Pancreas (tissue), 10 donors: Measurements from ENCODE around the gene CTTNBP2NL. TPM values are rescaled to one million over a fixed set of nuclear protein-coding genes. Genes with fewer than 3 reads are reported as not detected.
"Not testable (repeated sequence)": the region's sequence is repeated elsewhere in the genome, so short reads cannot be mapped to it uniquely, and the experiment has no call there.

Experiments
- ATAC-seq, 4 donors: fragments of 200-7000 bp; cut with Tn5 transposase; one replicate each; pipeline versions ENCODE4 v1.8.0 to v1.9.1; 2020; ENCODE audit warnings: mild to moderate bottlenecking in 4 of 4, moderate library complexity in 4 of 4
- DNase-seq, 6 donors: peaks; one replicate each; pipeline ENCODE4 v3.0.0-alpha.2; 2020
- FAIRE-seq: peaks from 2 replicates; lab custom pipeline; 2012; peaks lifted over from hg19 to GRCh38; lab: Jason Lieb, UNC
- H3K27ac ChIP-seq, 4 donors: fragments of 200-600 bp; sonication (generic); 1 replicate in 3 of 4; 2 replicates in 1 of 4; pipeline versions ENCODE4 v1.5.0 to v1.8.0; 2020
- H3K27me3 ChIP-seq, 4 donors: fragments of 200-600 bp; one replicate each; pipeline ENCODE4 v1.8.0; 2021
- H3K36me3 ChIP-seq, 3 donors: fragments of 200-600 bp; sonication (generic) in 1 of 3; one replicate each; pipeline versions ENCODE4 v1.5.0 to v1.8.0; 2020 to 2021
- H3K4me1 ChIP-seq, 3 donors: fragments of 200-600 bp; one replicate each; pipeline ENCODE4 v1.8.0; 2021
- H3K4me3 ChIP-seq, 4 donors: fragments of 200-600 bp; sonication (generic) in 2 of 4; one replicate each; pipeline versions ENCODE4 v1.5.0 to v1.8.0; 2020 to 2021
- H3K9me3 ChIP-seq, 4 donors: fragments of 200-600 bp; one replicate each; pipeline ENCODE4 v1.8.0; 2021
- CTCF ChIP-seq, 4 donors: fragments of 200-600 bp; sonication (generic) in 3 of 4; IDR thresholded peaks; one replicate each; pipeline versions ENCODE4 v1.5.0 to v1.8.0; 2021; ENCODE audit warnings: antibody characterized with exemption in 4 of 4
- WGBS, 2 donors: extraction: QIAGEN DNeasy Blood & Tissue Kit; methylation state at CpG; one replicate each; pipeline ENCODE4 v1.1.7; 2013; 5-methylcytosine and 5-hydroxymethylcytosine counted together
- intact Hi-C, 3 donors: fragments of 100-400 bp; cut with DNase I; formaldehyde crosslinking; loops; one replicate each; pipeline versions ENCODE4 v1.11.1 to v1.14.2; 2022
- polyA plus RNA-seq, 2 donors: library from polyadenylated mRNA; stranded (reverse); fragments of 200-250 nt; gene quantifications; one replicate each; pipeline ENCODE4 v1.2.3, GENCODE V29; 2013
- total RNA-seq, 6 donors: library from RNA; stranded (reverse); fragmentation: NEBNext Ultra II Directional in 4 of 6; extraction: Animal tissue kit (Norgen Biotek cat#: 25700) in 4 of 6; gene quantifications; one replicate each; pipeline versions ENCODE4 v1.2.1 to v1.2.4, GENCODE V29; 2021 to 2023
- donor health status: healthy with polysubstance abuse.
- donor health status: DM: no; HTN: no; CAD: no; lungs with moderate emphysema.
- donor health status: DM: no; HTN: no; CAD: no.
- donor health status: control.
- donor health status: control.
- donor health status: Bipolar disorder and iron deficiency.
- donor health status: DM: yes; HTN: yes; CAD: no.
- donor health status: DM: no; HTN: no; CAD: no.
- donor health status: DM: no; HTN: no; CAD: no.
- donor health status: DM: yes; HTN: yes; CAD: no.

The CTTNBP2NL gene
- total and polyA plus RNA-seq, 8 donors: 2.8 to 24.0 (median 5.8) TPM

- Histone ChIP-seq H3K27ac (no peak overlapping the region), H3K27me3 (no peaks in the 10 kb centered on the region), H3K4me1 (peaks cover 0 to 12% (median 4%) of the 10 kb centered on the region in 3 donors), H3K4me3 (no peak overlapping the region), H3K9me3 (no peaks in the 10 kb centered on the region), H3K36me3 (no peaks in the 10 kb centered on the region)
- intact Hi-C loops: loop anchor here in 2 of 3 donors (5.0 kb wide), 2 partner anchors 78 to 318 kb away; partner anchors contain the start of gene RHOC (in 1 of the 2)
- no peak for ATAC-seq
- FAIRE-seq: no peak
- WGBS, 2 donors: 85 to 89% methylated on average over 6 of the region's 6 CpGs
- no peak for DNase-seq
- no peak for TF ChIP-seq CTCF (IDR thresholded peaks at IDR 0.05)
These were observed 6.3 kb upstream of the CTTNBP2NL start for GRCh38 chr1:112389689-112390088.

GRCh38 chr1:112390335-112390734, 5.7 kb upstream of the CTTNBP2NL start:
- 31 to 40% methylated on average over 15 of the region's 15 CpGs for WGBS, 2 donors
- DNase-seq (peak in 1 of 6 donors; percentile 27), ATAC-seq (peak in 3 of 4 donors; percentile 1 to 26 (median 3))
- not testable (repeated sequence) for H3K9me3 ChIP-seq, H3K36me3 ChIP-seq, FAIRE-seq, H3K27me3 ChIP-seq
- intact Hi-C loops: loop anchor here in 1 of 3 donors (5.0 kb wide), 1 partner anchor 77 kb away; no protein-coding TSS in a partner anchor
- Histone ChIP-seq H3K4me1 (peaks cover 0 to 18% (median 4%) of the 10 kb centered on the region in 3 donors), H3K4me3 (peak overlapping the region in 3 of 4 donors; percentile 11 to 38 (median 37)), H3K27ac (peak overlapping the region in 3 of 4 donors; percentile 32 to 52 (median 45))

GRCh38 chr1:112390775-112391602, 5.0 kb upstream of the CTTNBP2NL start:
- ATAC-seq: peak; percentile 89 to 94 (median 92)
- WGBS, 2 donors: 2 to 4% methylated on average over 15 of the region's 15 CpGs
- no peaks in the 10 kb centered on the region for H3K27me3 ChIP-seq
- peak overlapping the region in 3 of 4 donors; percentile 11 to 38 (median 37) for H3K4me3 ChIP-seq
- no peaks in the 10 kb centered on the region for H3K36me3 ChIP-seq
- no peaks in the 10 kb centered on the region for H3K9me3 ChIP-seq
- intact Hi-C loops: loop anchor here in 1 of 3 donors (5.0 kb wide), 1 partner anchor 76 kb away; no protein-coding TSS in a partner anchor
- DNase-seq: peak; percentile 83 to 93 (median 86)
- H3K4me1 ChIP-seq: peaks cover 0 to 21% (median 7%) of the 10 kb centered on the region in 3 donors
- TF ChIP-seq CTCF (IDR thresholded peaks at IDR 0.05): peak; percentile 85 to 90 (median 86)
- peak; percentile 74 for FAIRE-seq
- H3K27ac ChIP-seq: peak overlapping the region in 3 of 4 donors; percentile 32 to 52 (median 45)

DNA sequence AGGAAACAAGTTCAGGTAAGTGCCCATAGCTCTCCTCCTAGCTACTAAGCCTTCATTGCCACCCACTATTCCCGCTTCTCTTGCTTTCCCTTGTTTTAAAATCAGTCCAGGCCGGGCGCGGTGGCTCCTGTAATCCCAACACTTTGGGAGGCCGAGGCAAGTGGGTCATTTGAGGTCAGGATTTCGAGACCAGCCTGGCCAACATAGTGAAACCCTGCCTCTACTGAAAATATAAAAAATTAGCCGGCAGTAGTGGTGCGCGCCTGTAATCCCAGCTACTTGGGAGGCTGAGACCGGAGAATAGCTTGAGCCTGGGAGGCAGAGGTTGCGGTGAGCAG, 4.4 kb upstream of the CTTNBP2NL start:
- DNase-seq: no peak
- Histone ChIP-seq H3K36me3 (no peaks in the 10 kb centered on the region), H3K4me3 (peak overlapping the region in 2 of 4 donors; percentile 37 to 38), H3K27me3 (no peaks in the 10 kb centered on the region), H3K9me3 (no peaks in the 10 kb centered on the region), H3K27ac (peak overlapping the region in 1 of 4 donors; percentile 45), H3K4me1 (peaks cover 0 to 21% (median 7%) of the 10 kb centered on the region in 3 donors)
- no peak for ATAC-seq
- 82 to 83% methylated on average over 11 of the region's 11 CpGs for WGBS, 2 donors
- intact Hi-C loops: loop anchor here in 1 of 3 donors (5.0 kb wide), 1 partner anchor 76 kb away; no protein-coding TSS in a partner anchor
- TF ChIP-seq CTCF (IDR thresholded peaks at IDR 0.05): no peak
- no peak for FAIRE-seq

GRCh38 chr1:112393631-112393974, 2.4 kb upstream of the CTTNBP2NL start:
- no peak for ATAC-seq
- Histone ChIP-seq H3K9me3 (no peaks in the 10 kb centered on the region), H3K27me3 (no peaks in the 10 kb centered on the region), H3K4me3 (no peak overlapping the region), H3K27ac (peak overlapping the region in 2 of 4 donors; percentile 84 to 85), H3K4me1 (peaks cover 0 to 37% (median 18%) of the 10 kb centered on the region in 3 donors), H3K36me3 (no peaks in the 10 kb centered on the region)
- 72% methylated on average over 3 of the region's 3 CpGs for WGBS, 2 donors
- TF ChIP-seq CTCF (IDR thresholded peaks at IDR 0.05): no peak
- intact Hi-C loops: loop anchor here in 2 of 3 donors (2.0 to 5.0 kb wide), 2 partner anchors 73 to 74 kb away; no protein-coding TSS in a partner anchor
- FAIRE-seq: no peak
- no peak for DNase-seq
